Cerebellar nuclear complex (tissue), 1 donor: ENCODE results near the gene CDH4.

Experiments used
- DNase-seq, 2 experiments: peaks; one replicate each; lab custom pipeline; 2025; lab: John Stamatoyannopoulos, UW

CDH4 gene

GRCh38 chr20:61693055-61693600, 441.1 kb downstream of the CDH4 start:
- DNase-seq, result no peak

GRCh38 chr20:61694682-61695081, 442.6 kb downstream of the CDH4 start:
- no peak for DNase-seq

GRCh38 chr20:61695741-61696140, 443.7 kb downstream of the CDH4 start:
- DNase-seq, result no peak

DNA sequence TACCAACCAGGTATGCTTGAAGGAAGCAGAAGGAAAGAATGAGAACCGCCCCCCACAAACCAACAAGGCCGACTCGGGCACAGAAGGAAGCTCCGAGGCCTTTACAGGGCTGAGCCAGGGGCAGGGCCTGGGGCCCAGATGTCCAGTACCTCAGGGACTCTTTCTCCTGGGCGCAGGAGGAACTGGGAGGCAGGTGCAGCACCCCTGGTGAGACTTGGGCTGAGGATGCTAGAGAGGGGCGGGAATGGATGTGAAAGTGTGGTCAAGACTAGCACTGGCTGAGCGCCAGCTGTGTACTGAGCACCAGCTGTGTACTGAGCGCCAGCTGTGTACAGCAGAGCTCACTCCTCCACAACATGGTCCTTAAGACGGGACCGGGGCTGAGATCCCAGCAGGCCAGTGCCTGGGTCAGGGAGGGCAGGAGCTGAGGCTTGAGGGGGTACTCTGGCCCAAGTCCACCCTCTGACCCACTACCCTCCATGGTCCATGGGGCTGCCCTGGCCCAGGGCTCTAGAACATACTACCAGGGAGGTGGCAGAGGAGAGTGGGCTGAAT, 444.2 kb downstream of the CDH4 start:
- no peak for DNase-seq

GRCh38 chr20:61697666-61698597, 445.9 kb downstream of the CDH4 start:
- no peak for DNase-seq

DNA sequence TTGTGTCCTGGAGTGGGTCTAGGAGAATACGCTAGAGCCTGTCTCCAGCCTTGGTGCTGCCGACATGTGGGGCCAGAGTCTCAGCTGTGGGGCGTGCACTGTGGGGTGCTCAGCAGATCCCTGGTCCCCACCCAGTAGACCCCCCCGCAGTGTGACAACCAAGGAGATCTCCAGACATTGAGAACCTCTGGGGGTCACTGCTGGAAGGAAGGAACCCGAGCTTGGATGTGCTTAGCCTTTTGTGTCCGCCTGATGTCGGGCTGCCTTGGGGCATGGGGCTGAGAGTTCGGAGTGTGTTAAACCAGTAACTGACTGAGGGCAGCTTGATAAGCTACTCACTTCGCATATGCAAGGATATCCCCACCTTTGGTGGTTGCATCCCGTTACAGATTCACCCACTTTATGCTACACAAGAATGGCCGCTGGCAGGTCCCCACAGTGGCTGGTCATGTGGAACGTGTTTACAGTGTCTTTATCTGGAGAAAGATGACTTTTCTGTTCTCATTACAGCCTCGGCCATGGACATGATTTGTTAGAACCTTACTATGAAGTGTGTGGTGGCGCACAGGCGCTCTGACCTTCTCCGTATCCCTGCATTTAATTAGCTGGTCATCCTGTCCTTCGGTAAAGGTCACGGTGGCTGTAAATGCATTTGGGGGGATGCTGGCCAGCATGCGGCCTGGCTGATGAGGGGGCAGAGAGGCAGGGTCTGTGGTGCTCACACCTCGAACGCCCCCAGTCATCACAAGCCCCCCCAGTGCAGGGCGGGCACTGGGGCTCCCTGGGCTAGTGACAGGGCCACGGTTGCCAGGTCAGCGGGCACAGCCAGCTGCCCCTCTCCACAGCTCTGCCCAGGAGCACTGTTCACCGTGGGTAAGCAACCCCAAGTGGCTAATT, 446.8 kb downstream of the CDH4 start:
- DNase-seq, result no peak

- no peak for DNase-seq
Observed at GRCh38 chr20:61699495-61700374, 447.7 kb downstream of the CDH4 start.

DNA sequence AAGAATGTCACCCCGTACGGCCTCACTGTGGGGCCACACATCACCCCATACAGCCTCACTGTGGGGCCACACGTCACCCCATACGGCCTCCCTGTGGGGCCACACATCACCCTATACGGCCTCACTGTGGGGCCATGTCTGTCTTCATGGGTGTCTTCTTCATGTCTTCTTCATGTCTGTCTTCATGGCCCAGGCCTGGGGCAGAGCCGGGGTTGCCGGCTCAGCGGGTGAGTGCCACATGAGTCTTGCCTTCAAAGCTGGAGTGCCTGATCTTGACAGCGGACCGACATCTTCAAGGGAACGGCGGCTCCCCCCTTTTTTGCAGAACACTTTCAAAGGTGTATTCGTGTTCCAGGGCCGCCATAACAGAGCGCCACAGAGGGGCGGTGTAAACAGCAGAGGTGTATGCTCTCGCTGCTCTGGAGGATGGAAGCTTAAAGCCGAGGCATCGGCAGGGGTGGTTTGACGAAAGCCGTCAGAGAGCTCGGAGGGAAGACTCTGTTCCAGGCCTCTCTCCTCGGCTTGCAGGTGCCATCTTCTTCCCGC, 448.6 kb downstream of the CDH4 start:
- no peak for DNase-seq

GRCh38 chr20:61701401-61701800, 449.3 kb downstream of the CDH4 start:
- no peak for DNase-seq

DNA sequence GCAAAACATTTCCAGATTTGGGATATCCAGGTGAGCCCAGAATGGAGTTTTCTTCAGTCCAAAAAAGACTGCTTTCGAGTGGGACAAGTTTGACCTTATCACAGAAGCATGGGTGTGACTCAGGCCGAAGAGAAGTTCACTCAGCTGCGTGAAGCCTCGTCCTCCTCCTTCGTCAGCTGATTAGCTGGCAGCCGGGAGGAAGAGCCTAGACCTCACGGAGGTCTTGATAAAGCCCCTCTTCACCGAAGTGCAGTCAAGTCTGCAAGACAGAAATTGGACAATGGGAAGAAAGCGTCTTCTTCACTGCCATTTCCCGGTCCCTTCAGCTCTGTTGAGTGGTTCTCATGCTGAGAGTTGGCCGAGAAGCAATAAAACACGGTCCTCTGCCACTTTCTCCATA, 449.7 kb downstream of the CDH4 start:
- DNase-seq, result no peak

DNA sequence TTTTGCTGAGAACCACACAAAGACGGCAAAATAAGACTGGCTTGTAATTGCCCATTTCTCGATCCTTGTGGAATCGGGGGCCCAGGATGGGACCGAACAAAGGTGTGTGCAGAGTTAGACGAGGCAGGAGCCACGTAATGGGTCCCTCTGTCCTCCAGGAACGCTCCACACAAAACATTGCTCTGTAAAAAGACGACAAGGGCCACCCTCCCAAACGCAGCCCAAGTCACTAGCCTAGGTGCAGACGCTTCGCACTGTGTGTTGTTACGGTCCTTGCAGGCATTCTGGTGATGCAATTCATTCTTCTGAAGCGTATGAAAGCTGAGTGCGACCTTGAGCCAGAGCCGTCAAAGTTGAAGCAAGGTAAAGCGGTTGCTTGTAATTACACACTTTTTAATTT, 450.2 kb downstream of the CDH4 start:
- DNase-seq, result no peak

GRCh38 chr20:61704661-61705060, 452.6 kb downstream of the CDH4 start:
- DNase-seq, result no peak

DNA sequence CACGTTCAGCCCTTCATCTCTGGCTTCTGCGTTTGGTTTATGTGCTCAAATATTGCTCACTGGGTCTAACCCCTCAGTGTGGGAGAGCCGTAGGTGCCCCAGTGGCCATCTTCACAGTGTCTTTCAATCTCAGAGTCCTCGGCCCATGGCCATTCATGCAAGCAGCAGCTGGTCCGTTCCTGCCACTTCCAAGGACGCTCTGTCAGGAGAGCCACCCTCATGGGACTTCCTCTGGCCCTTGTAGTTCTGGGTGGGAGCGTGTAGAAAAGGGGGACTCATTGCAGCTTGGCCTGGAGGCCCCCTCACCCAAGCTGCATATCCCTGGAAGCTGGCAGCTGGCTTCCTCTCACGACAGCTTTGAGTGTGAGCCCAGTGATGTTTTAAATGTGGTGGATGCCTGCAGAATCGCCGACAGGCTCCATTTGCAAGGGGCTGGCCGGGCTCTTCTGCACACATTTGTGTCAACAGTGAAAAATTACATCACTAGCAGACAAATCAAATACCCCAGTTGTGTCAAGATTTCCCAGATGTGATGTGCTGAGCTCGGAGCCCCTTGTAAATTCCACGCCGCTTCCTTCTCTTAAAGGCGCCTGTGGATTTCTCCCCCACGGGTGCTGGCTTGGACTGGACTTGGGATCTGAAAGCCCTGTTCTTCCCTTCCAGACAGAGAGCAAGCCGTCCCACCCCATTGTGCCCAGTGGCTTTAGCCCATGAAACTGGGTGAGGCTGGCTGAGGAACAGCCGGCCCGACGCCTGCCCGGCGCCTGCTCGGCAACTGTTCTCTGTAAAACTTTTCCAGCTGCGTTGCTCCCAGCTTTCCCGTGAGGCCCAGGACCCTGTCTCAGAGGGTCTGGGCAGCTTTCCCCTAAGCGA, 453.6 kb downstream of the CDH4 start:
- no peak for DNase-seq

GRCh38 chr20:61706259-61706961, 454.3 kb downstream of the CDH4 start:
- no peak for DNase-seq

DNA sequence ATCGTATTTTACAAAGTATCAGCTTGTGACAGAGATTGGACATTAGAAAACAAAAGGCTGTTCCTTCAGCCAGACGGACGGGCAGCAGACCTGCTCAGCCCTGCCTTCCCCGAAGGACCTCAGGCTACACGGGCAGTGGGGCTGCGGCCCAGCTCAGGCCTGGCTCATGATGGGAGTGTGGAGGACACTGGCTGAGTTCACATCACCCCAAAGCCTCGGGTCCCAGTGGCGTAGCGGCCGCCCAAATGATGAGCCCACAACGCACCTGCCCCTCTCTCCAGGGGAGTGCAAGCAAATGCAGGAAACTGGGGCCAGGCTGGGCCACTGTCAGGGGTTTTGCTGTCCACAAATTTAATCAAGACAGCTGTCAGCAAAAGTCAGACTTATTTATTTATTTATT, 456.8 kb downstream of the CDH4 start:
- no peak for DNase-seq

DNA sequence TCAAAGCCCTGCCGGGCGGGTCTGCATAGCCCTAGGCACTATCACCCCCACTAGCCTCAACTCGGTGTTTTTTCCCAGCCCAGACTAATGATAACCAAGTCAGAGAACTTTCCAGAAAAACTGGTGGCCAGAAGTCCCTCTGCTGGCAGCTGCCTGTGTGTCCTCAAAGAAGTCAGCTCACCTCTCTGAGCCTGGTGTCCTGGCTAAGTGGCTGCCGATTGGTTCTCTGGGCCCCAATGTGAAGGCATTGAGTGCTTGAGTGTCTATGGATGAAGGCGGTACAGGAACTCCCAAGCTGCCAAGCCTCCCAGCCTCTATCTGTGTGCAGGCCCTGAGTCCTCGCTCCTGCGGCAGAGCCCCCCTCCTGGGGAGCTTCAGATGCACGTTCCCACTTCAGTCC, 458.0 kb downstream of the CDH4 start:
- DNase-seq, result no peak

DNA sequence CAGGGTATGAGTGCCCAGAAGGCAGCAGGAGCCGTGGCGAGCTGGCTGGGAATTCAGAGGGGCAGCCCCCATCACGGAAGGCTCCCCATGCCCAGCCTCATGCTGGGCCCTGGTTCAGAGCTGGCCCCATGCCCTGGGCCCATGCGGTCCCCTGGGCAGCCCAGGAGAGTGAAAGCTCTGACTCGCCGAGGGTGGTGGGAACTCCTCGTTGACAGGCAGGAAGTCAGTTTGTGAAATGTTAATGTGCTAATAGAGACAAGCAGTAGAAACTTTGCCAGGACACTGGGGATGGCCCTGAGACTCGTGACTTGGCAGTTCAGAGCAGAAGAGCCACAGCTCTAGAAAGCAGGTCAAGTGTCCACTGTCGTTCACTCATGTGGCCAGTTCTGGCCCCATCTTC, 460.6 kb downstream of the CDH4 start:
- no peak for DNase-seq

GRCh38 chr20:61718361-61719005, 466.4 kb downstream of the CDH4 start:
- DNase-seq, result no peak
